Measurements from ENCODE around the gene MX2.

MX2 gene

GRCh38 chr21:41365377-41366107 is 3.7 kb downstream of the MX2 start:
- DNase-seq, result no peak

GRCh38 chr21:41366522-41367151 is 4.8 kb downstream of the MX2 start:
- DNase-seq, result no peak

- no peak for DNase-seq
These were observed 5.6 kb downstream of the MX2 start for GRCh38 chr21:41367301-41367944.

- no peak for DNase-seq
These were observed 6.3 kb downstream of the MX2 start for GRCh38 chr21:41367945-41368734.

- no peak for DNase-seq
These were observed 6.9 kb downstream of the MX2 start for GRCh38 chr21:41368735-41369104.

GRCh38 chr21:41369105-41369919 is 7.5 kb downstream of the MX2 start:
- DNase-seq, result peak; percentile 13

- DNase-seq, result peak; percentile 40
These were observed 8.4 kb downstream of the MX2 start for GRCh38 chr21:41369920-41370839.

GRCh38 chr21:41370840-41371684 is 9.2 kb downstream of the MX2 start:
- no peak for DNase-seq

GRCh38 chr21:41371685-41372030 is 9.8 kb downstream of the MX2 start:
- DNase-seq, result no peak

- no peak for DNase-seq
These were observed 11.4 kb downstream of the MX2 start for GRCh38 chr21:41373253-41373652.

GRCh38 chr21:41373763-41374162 is 11.9 kb downstream of the MX2 start:
- no peak for DNase-seq

- no peak for DNase-seq
These were observed 12.4 kb downstream of the MX2 start for GRCh38 chr21:41374177-41374712.

GRCh38 chr21:41374867-41375533 is 13.2 kb downstream of the MX2 start:
- peak; percentile 48 for DNase-seq

- DNase-seq, result no peak
These were observed 14.0 kb downstream of the MX2 start for GRCh38 chr21:41375875-41376274.

GRCh38 chr21:41377715-41378114 is 15.9 kb downstream of the MX2 start:
- no peak for DNase-seq

- DNase-seq, result no peak
These were observed 17.0 kb downstream of the MX2 start for GRCh38 chr21:41378849-41379248.

GRCh38 chr21:41379901-41380300 is 18.1 kb downstream of the MX2 start:
- DNase-seq, result no peak

- DNase-seq, result no peak
These were observed 19.9 kb downstream of the MX2 start for GRCh38 chr21:41381731-41382130.

- no peak for DNase-seq
These were observed 25.4 kb downstream of the MX2 start for GRCh38 chr21:41387042-41387819.

Data from activated CD4-positive, alpha-beta T cell treated with anti-CD3 and anti-CD28 coated beads, Interleukin-10, Interleukin-2, amounts not matched to agents 100 ng/mL and 50 ng/mL, durations not matched to agents 16 hours and 8 hours (primary cell).